Loucy (cell line): ENCODE results near the gene B3GAT1.

Source experiments
- CTCF ChIP-seq: fragments of 200-600 bp; sonication (generic); conservative IDR thresholded peaks from 2 replicates; pipeline ENCODE4 v1.5.1; 2014; ENCODE audit warnings: mild to moderate bottlenecking, antibody characterized with exemption, low read length
- EZH2phosphoT487 ChIP-seq: fragments of 200-600 bp; IDR thresholded peaks from 2 replicates; pipeline ENCODE4 v1.6.1; 2018; ENCODE audit warnings: antibody characterized with exemption, mild to moderate bottlenecking, moderate library complexity, borderline replicate concordance

- no peak for TF ChIP-seq CTCF
- TF ChIP-seq EZH2phosphoT487 = no peak
Observed at GRCh38 chr11:134334796-134335571, 77.1 kb downstream of the B3GAT1 start.
